GM23248 (cell line): ENCODE data around the gene KIF16B. TPM values are rescaled to one million over a fixed set of nuclear protein-coding genes. Genes with fewer than 3 reads are reported as not detected.
A peak's percentile ranks its signal among the peaks of the same experiment; 100 is the strongest.

Experiments
- DNase-seq: peaks from one replicate; pipeline ENCODE4 v3.0.0-alpha.2; 2015
- H2AFZ ChIP-seq: fragments of 200-600 bp; sonication (generic); 2 replicates; pipeline ENCODE4 v1.6.1; 2016; ENCODE audit warnings: antibody characterized with exemption
- H3F3A ChIP-seq: fragments of 200-600 bp; sonication (generic); 2 replicates; pipeline ENCODE4 v1.6.1; 2016; ENCODE audit warnings: mild to moderate bottlenecking, antibody characterized with exemption, mixed run types; ENCODE audit not compliant: insufficient read depth
- H3K27ac ChIP-seq: fragments of 200-600 bp; sonication (generic); 2 replicates; pipeline ENCODE4 v1.5.1; 2016; ENCODE audit warnings: mild to moderate bottlenecking
- H3K27me3 ChIP-seq: fragments of 200-600 bp; sonication (generic); replicated peaks from 2 replicates; pipeline ENCODE4 v1.6.1; 2016; ENCODE audit warnings: mild to moderate bottlenecking; ENCODE audit not compliant: insufficient read depth
- H3K36me3 ChIP-seq: fragments of 200-600 bp; sonication (generic); 2 replicates; pipeline ENCODE4 v1.6.1; 2016; ENCODE audit warnings: low read depth, mild to moderate bottlenecking
- H3K4me1 ChIP-seq: fragments of 200-600 bp; sonication (generic); 2 replicates; pipeline ENCODE4 v1.6.1; 2016; ENCODE audit warnings: mild to moderate bottlenecking; ENCODE audit not compliant: insufficient read depth
- H3K4me2 ChIP-seq: fragments of 200-600 bp; sonication (generic); one replicate; pipeline ENCODE4 v1.6.1; 2016; ENCODE audit warnings: mild to moderate bottlenecking; ENCODE audit not compliant: unreplicated experiment
- H3K4me3 ChIP-seq: fragments of 200-600 bp; sonication (generic); 2 replicates; pipeline ENCODE4 v1.5.1; 2016; ENCODE audit warnings: mild to moderate bottlenecking
- H3K79me2 ChIP-seq: fragments of 200-600 bp; sonication (generic); 2 replicates; pipeline ENCODE4 v1.6.1; 2016; ENCODE audit warnings: mild to moderate bottlenecking; ENCODE audit not compliant: insufficient read depth
- H3K9ac ChIP-seq: fragments of 200-600 bp; sonication (generic); 2 replicates; pipeline ENCODE4 v1.6.1; 2016; ENCODE audit warnings: mild to moderate bottlenecking
- H3K9me2 ChIP-seq: fragments of 200-600 bp; sonication (generic); 2 replicates; pipeline ENCODE4 v1.6.1; 2016; ENCODE audit warnings: mixed run types, mild to moderate bottlenecking, moderate library complexity; ENCODE audit not compliant: insufficient read depth
- H3K9me3 ChIP-seq: fragments of 200-600 bp; sonication (generic); one replicate; pipeline ENCODE4 v1.6.1; 2017; ENCODE audit warnings: low read depth
- H4K20me1 ChIP-seq: fragments of 200-600 bp; sonication (generic); 2 replicates; pipeline ENCODE4 v1.6.0; 2016; ENCODE audit not compliant: insufficient read depth
- EZH2 ChIP-seq: fragments of 200-600 bp; sonication (generic); IDR thresholded peaks from 2 replicates; pipeline ENCODE4 v1.6.1; 2018; ENCODE audit warnings: antibody characterized with exemption, mild to moderate bottlenecking; ENCODE audit not compliant: insufficient read depth, poor library complexity, severe bottlenecking
- EZH2phosphoT487 ChIP-seq: fragments of 200-600 bp; sonication (generic); IDR thresholded peaks from 2 replicates; pipeline ENCODE4 v1.6.1; 2018; ENCODE audit warnings: antibody characterized with exemption, moderate library complexity, mild to moderate bottlenecking, low read depth; ENCODE audit not compliant: insufficient read depth
- WGBS, 2 experiments: methylation state at CpG; one replicate each; pipeline ENCODE4 v1.1.6; 2015 to 2017; ENCODE audit warnings: low lambda C conversion rate in 2 of 2, low coverage in 1 of 2; ENCODE audit errors: missing lambda C conversion rate in 2 of 2; 5-methylcytosine and 5-hydroxymethylcytosine counted together
- in situ Hi-C: fragments of 300-500 bp; cut with MboI; formaldehyde crosslinking; loops from 2 replicates; pipeline ENCODE4 v1.15.0; 2020
- polyA plus RNA-seq: library from polyadenylated mRNA; unstranded; fragments of >200 nt; fragmentation: Nextera tagmentation; extraction: Ambion mirVana; gene quantifications from 2 replicates; pipeline ENCODE4 v1.2.1, GENCODE V29; 2016
- total RNA-seq: library from RNA; depleted of rRNA; stranded (reverse); fragments of >200 nt; shearing (Covaris generic); gene quantifications from 2 replicates; pipeline ENCODE4 v1.2.3, GENCODE V29; 2014

The KIF16B gene
- total and polyA plus RNA-seq, 2 experiments from 2014 or later, result 1.7 to 2.6 TPM

DNA sequence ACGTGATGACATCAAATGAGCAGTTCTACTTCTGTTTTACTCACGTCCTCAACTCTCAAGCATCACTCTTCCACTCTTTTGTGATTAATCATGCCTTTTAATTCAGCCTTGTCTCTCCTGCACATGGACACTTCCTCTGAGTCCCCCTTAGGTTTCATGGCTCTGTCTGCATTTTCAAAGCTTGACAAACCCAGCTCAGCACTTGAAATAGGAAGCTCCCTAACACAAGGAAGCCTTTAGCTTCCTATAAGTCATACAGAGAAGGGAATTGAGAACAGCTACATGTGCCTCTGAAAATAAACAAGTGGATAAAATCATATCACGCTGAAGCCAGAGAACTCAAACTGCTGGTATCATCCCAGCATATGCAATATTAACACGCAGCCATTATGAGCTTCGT is 21.2 kb downstream of the KIF16B start:
- H3K36me3 ChIP-seq, result no peaks in the 10 kb centered on the region
- no peak for DNase-seq
- H3K27me3 ChIP-seq, result no peaks in the 10 kb centered on the region
- H3K27ac ChIP-seq, result no peak overlapping the region
- no peak overlapping the region for H3K4me3 ChIP-seq
- no peaks in the 10 kb centered on the region for H4K20me1 ChIP-seq
- WGBS, 2 experiments, result 66 to 68% methylated on average over 5 of the region's 5 CpGs
- H3F3A ChIP-seq, result no peaks in the 10 kb centered on the region
- no peak for TF ChIP-seq EZH2phosphoT487
- no peak for TF ChIP-seq EZH2
- H2AFZ ChIP-seq, result no peak overlapping the region
- no peak overlapping the region for H3K9ac ChIP-seq
- no peaks in the 10 kb centered on the region for H3K79me2 ChIP-seq
- H3K4me2 ChIP-seq, result no peak overlapping the region
- in situ Hi-C loops, result no loop called here
- H3K9me3 ChIP-seq, result no peaks in the 10 kb centered on the region
- peaks cover 10% of the 10 kb centered on the region; the same call in 1 of the 2 replicates for H3K4me1 ChIP-seq
- H3K9me2 ChIP-seq, result no peaks in the 10 kb centered on the region

DNA sequence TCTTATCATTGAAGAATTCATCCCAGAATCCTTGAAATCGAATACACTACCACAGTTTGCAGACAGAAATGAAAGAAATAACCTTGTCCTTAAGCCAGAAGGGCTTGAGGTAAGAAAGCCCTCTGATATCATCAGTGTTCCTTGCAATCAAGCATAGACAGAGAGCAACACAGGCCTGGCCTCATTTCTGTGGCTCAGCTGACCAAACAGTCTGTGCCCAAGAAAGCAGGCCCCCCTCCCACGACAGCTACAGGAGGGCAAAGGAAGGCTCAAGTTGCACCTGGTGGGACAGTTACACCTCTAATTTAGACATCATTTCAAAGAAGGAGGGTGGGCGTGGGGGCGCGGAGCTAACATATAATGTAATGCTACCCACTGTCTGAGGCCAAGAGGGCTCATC is 21.6 kb downstream of the KIF16B start:
- no peak for DNase-seq
- Histone ChIP-seq H3K9me3 (no peaks in the 10 kb centered on the region), H3F3A (no peaks in the 10 kb centered on the region), H3K27me3 (no peaks in the 10 kb centered on the region), H2AFZ (no peak overlapping the region), H3K9ac (no peak overlapping the region), H3K4me3 (no peak overlapping the region), H3K27ac (no peak overlapping the region), H3K36me3 (no peaks in the 10 kb centered on the region), H3K79me2 (no peaks in the 10 kb centered on the region), H3K9me2 (no peaks in the 10 kb centered on the region), H3K4me1 (peaks cover 10% of the 10 kb centered on the region; the same call in 1 of the 2 replicates), H4K20me1 (no peaks in the 10 kb centered on the region), H3K4me2 (no peak overlapping the region)
- in situ Hi-C loops, result no loop called here
- 85 to 86% methylated on average over 5 of the region's 5 CpGs for WGBS, 2 experiments
- TF ChIP-seq EZH2phosphoT487 (no peak), EZH2 (no peak)

DNA sequence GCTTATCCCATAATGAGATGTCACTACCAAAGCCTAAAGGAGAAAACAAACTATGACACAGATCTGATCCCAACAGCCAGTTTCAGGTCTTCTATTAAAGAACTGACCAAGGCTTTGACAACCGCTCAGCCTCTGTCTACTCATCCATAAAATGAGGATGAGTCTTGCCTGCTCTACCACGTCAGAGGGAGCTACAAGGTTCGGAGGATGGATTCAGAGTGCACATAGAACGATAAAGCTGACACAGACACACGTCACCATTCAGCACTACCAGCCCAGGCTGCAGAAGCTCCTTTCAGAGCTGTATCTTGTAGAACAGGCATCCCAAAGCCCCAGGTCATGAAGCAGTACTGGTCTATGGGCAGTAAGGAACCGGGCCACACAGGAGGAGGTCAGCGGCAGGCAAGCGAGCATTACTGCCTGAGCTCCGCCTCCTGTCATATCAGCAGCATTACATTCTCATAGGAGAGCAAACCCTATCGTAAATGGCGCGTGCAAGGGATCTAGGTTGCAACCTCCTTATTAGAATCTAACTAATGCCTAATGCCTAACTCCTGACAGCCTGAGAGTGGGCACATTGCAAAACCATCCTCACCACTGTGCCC is 25.1 kb downstream of the KIF16B start:
- H3K36me3 ChIP-seq, result no peaks in the 10 kb centered on the region
- no peaks in the 10 kb centered on the region for H3K9me3 ChIP-seq
- H3K4me1 ChIP-seq, result no peaks in the 10 kb centered on the region
- TF ChIP-seq EZH2 (no peak), EZH2phosphoT487 (no peak)
- no peaks in the 10 kb centered on the region for H3K9me2 ChIP-seq
- in situ Hi-C loops, result no loop called here
- H3K27me3 ChIP-seq, result no peaks in the 10 kb centered on the region
- H3K4me3 ChIP-seq, result no peak overlapping the region
- H3K27ac ChIP-seq, result no peak overlapping the region
- DNase-seq, result peak; percentile 8
- H3K4me2 ChIP-seq, result no peak overlapping the region
- H3K79me2 ChIP-seq, result no peaks in the 10 kb centered on the region
- no peak overlapping the region for H2AFZ ChIP-seq
- no peaks in the 10 kb centered on the region for H3F3A ChIP-seq
- WGBS, 2 experiments, result 80% methylated on average over 12 of the region's 12 CpGs
- no peak overlapping the region for H3K9ac ChIP-seq
- no peaks in the 10 kb centered on the region for H4K20me1 ChIP-seq

GRCh38 chr20:16544949-16545348 is 28.3 kb downstream of the KIF16B start:
- WGBS, 2 experiments, result 66 to 70% methylated on average over 4 of the region's 4 CpGs
- Histone ChIP-seq H3K4me2 (no peak overlapping the region), H3K27me3 (no peaks in the 10 kb centered on the region), H3F3A (no peaks in the 10 kb centered on the region), H4K20me1 (no peaks in the 10 kb centered on the region), H3K9me3 (no peaks in the 10 kb centered on the region), H3K9ac (no peak overlapping the region), H3K9me2 (no peaks in the 10 kb centered on the region), H3K79me2 (no peaks in the 10 kb centered on the region), H2AFZ (no peak overlapping the region), H3K4me3 (no peak overlapping the region), H3K36me3 (no peaks in the 10 kb centered on the region), H3K27ac (no peak overlapping the region), H3K4me1 (no peaks in the 10 kb centered on the region)
- in situ Hi-C loops, result no loop called here
- no peak for TF ChIP-seq EZH2phosphoT487
- no peak for TF ChIP-seq EZH2
- no peak for DNase-seq
